ENCODE measurements around the gene SRPK2.

The SRPK2 gene

GRCh38 chr7:105073143-105073542 is 315.6 kb downstream of the SRPK2 start:
- Histone ChIP-seq H3K9me3 (ENCODE audit: control insufficient read depth in 5 of 5, low read length in 5 of 5) (no peaks in the 10 kb centered on the region), H3K4me3 (ENCODE audit: low read depth in 1 of 5, low read length in 5 of 5) (no peak overlapping the region), H3K4me1 (ENCODE audit: control insufficient read depth in 5 of 5, insufficient read depth in 5 of 5, low read length in 5 of 5) (peaks cover 0 to 2% (median 0%) of the 10 kb centered on the region in 5 donors), H3K27me3 (ENCODE audit: control insufficient read depth in 5 of 5, insufficient read depth in 4 of 5, low read length in 5 of 5) (no peaks in the 10 kb centered on the region), H3K27ac (ENCODE audit: low read depth, low read length) (no peak overlapping the region), H3K9ac (ENCODE audit: low read length in 5 of 5) (no peak overlapping the region), H3K36me3 (ENCODE audit: control insufficient read depth in 5 of 5, insufficient read depth in 5 of 5, low read length in 5 of 5) (peaks cover 36 to 79% (median 56%) of the 10 kb centered on the region in 5 donors)

GRCh38 chr7:105068886-105069285 is 319.8 kb downstream of the SRPK2 start:
- peak overlapping the region; percentile 55 for H3K27ac ChIP-seq (ENCODE audit: low read depth, low read length)
- peaks cover 20 to 54% (median 33%) of the 10 kb centered on the region in 5 donors for H3K36me3 ChIP-seq (ENCODE audit: control insufficient read depth in 5 of 5, insufficient read depth in 5 of 5, low read length in 5 of 5)
- H3K27me3 ChIP-seq (ENCODE audit: control insufficient read depth in 5 of 5, insufficient read depth in 4 of 5, low read length in 5 of 5): no peaks in the 10 kb centered on the region
- H3K4me1 ChIP-seq (ENCODE audit: control insufficient read depth in 5 of 5, insufficient read depth in 5 of 5, low read length in 5 of 5): peaks cover 0 to 2% (median 0%) of the 10 kb centered on the region in 5 donors
- no peak overlapping the region for H3K4me3 ChIP-seq (ENCODE audit: low read depth in 1 of 5, low read length in 5 of 5)
- H3K9ac ChIP-seq (ENCODE audit: low read length in 5 of 5): no peak overlapping the region
- no peaks in the 10 kb centered on the region for H3K9me3 ChIP-seq (ENCODE audit: control insufficient read depth in 5 of 5, low read length in 5 of 5)

DNA sequence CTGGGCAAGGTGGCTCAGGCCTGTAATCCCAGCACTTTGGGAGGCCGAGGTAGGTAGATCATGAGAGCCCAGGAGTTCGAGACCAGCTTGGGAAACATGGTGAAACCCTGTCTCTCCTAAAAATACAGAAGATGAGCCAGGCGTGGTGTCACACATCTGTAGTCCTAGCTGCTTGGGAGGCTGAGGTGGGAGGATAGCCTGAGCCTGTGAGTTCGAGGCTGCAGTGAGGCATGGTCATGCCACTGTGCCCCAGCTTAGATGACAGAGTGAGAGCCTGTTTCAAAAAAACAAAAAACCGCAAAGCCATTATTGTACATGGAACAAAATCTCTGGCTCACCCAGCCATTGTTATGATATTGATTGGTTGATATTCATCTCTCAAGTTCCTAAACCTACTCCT is 321.0 kb downstream of the SRPK2 start:
- H3K27me3 ChIP-seq (ENCODE audit: control insufficient read depth in 5 of 5, insufficient read depth in 4 of 5, low read length in 5 of 5): no peaks in the 10 kb centered on the region
- H3K4me1 ChIP-seq (ENCODE audit: control insufficient read depth in 5 of 5, insufficient read depth in 5 of 5, low read length in 5 of 5): peaks cover 0 to 2% (median 0%) of the 10 kb centered on the region in 5 donors
- no peak overlapping the region for H3K9ac ChIP-seq (ENCODE audit: low read length in 5 of 5)
- peaks cover 23 to 54% (median 33%) of the 10 kb centered on the region in 5 donors for H3K36me3 ChIP-seq (ENCODE audit: control insufficient read depth in 5 of 5, insufficient read depth in 5 of 5, low read length in 5 of 5)
- peak overlapping the region; percentile 1 for H3K27ac ChIP-seq (ENCODE audit: low read depth, low read length)
- H3K4me3 ChIP-seq (ENCODE audit: low read depth in 1 of 5, low read length in 5 of 5): no peak overlapping the region
- no peaks in the 10 kb centered on the region for H3K9me3 ChIP-seq (ENCODE audit: control insufficient read depth in 5 of 5, low read length in 5 of 5)
